ENCODE data around the gene DENND1B. TPM values are rescaled to one million over a fixed set of nuclear protein-coding genes. Genes with fewer than 3 reads are reported as not detected.

DENND1B gene
- polyA plus RNA-seq, 1 donor (not counting 4 experiments of a cell fraction or from before 2014, with no cell fraction given): 7.6 TPM

GRCh38 chr1:197737916-197738315 is 37.4 kb downstream of the DENND1B start:
- peaks cover 2% of the 10 kb centered on the region for H3K9me3 ChIP-seq (ENCODE audit: control insufficient read depth, low read depth, low read length)
- H3K9ac ChIP-seq (ENCODE audit: control insufficient read depth, extremely low read depth, insufficient read depth, low read length): no peak overlapping the region
- H2AFZ ChIP-seq (ENCODE audit: control insufficient read depth, low read length): no peak overlapping the region
- H3K4me2 ChIP-seq (ENCODE audit: control insufficient read depth, extremely low read depth, insufficient read depth, low read depth, low read length): no peak overlapping the region
- H4K20me1 ChIP-seq (ENCODE audit: control insufficient read depth, extremely low read depth, insufficient read depth, low read length): no peaks in the 10 kb centered on the region
- TF ChIP-seq EZH2 (IDR thresholded peaks at IDR 0.05; ENCODE audit: low read length): no peak
- TF ChIP-seq, protein P1, sequence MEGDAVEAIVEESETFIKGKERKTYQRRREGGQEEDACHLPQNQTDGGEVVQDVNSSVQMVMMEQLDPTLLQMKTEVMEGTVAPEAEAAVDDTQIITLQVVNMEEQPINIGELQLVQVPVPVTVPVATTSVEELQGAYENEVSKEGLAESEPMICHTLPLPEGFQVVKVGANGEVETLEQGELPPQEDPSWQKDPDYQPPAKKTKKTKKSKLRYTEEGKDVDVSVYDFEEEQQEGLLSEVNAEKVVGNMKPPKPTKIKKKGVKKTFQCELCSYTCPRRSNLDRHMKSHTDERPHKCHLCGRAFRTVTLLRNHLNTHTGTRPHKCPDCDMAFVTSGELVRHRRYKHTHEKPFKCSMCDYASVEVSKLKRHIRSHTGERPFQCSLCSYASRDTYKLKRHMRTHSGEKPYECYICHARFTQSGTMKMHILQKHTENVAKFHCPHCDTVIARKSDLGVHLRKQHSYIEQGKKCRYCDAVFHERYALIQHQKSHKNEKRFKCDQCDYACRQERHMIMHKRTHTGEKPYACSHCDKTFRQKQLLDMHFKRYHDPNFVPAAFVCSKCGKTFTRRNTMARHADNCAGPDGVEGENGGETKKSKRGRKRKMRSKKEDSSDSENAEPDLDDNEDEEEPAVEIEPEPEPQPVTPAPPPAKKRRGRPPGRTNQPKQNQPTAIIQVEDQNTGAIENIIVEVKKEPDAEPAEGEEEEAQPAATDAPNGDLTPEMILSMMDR (optimal IDR thresholded peaks at IDR 0.05 in 1 of 3, IDR thresholded peaks at IDR 0.05 in 1 of 3, conservative IDR thresholded peaks at IDR 0.05 in 1 of 3; ENCODE audit: extremely low read depth in 1 of 3, insufficient read depth in 2 of 3, low read length in 3 of 3): no peak
- peaks cover 0 to 4% of the 10 kb centered on the region in 2 experiments for H3K36me3 ChIP-seq (ENCODE audit: control insufficient read depth in 2 of 2, extremely low read depth in 1 of 2, insufficient read depth in 2 of 2, low read length in 2 of 2)
- FAIRE-seq: no peak
- no peaks in the 10 kb centered on the region for H3K27me3 ChIP-seq (ENCODE audit: control insufficient read depth, extremely low read depth, insufficient read depth, low read length)
- no peak for DNase-seq (ENCODE audit: low read depth, low spot score)
- H3K9me1 ChIP-seq (ENCODE audit: control insufficient read depth, extremely low read depth, insufficient read depth, low read length): no peaks in the 10 kb centered on the region
- H3K79me2 ChIP-seq (ENCODE audit: control insufficient read depth, insufficient read depth, low read length): peaks cover 24% of the 10 kb centered on the region
- H3K4me1 ChIP-seq (ENCODE audit: control insufficient read depth, extremely low read depth, insufficient read depth, low read length): peaks cover 12% of the 10 kb centered on the region
- H3K4me3 ChIP-seq (ENCODE audit: control insufficient read depth in 2 of 3, extremely low read depth in 1 of 3, insufficient read depth in 2 of 3, low read depth in 1 of 3, low read length in 3 of 3): no peak overlapping the region
- H3K27ac ChIP-seq (ENCODE audit: control insufficient read depth, insufficient read depth, low read length): no peak overlapping the region
- dilution Hi-C loops (cut with MboI; ENCODE audit: extremely low pct_ligation_motif_present, low sequenced_read_pairs): no loop called here

DNA sequence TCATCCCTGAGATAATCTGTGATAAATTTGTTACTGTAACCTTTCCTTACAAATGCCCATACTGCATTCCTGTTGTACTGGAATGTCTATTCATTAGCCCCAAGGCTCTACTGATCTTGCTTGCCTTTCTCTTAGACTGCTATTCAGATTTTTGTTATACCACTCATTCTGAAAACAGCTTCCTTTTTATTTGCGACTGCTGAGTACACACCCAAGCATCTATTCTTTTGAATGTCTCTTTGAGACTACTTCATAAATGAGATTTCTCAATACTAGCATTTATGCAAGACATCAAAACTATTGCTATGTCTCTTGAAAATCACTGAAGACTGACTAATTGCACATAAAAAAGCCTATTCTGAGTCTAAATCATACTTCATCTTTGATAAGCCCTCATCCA is 38.6 kb downstream of the DENND1B start:
- no peaks in the 10 kb centered on the region for H4K20me1 ChIP-seq (ENCODE audit: control insufficient read depth, extremely low read depth, insufficient read depth, low read length)
- H3K36me3 ChIP-seq (ENCODE audit: control insufficient read depth in 2 of 2, extremely low read depth in 1 of 2, insufficient read depth in 2 of 2, low read length in 2 of 2): peaks cover 0 to 4% of the 10 kb centered on the region in 2 experiments
- peak; percentile 74 for FAIRE-seq
- peak overlapping the region; percentile 33 for H3K27ac ChIP-seq (ENCODE audit: control insufficient read depth, insufficient read depth, low read length)
- TF ChIP-seq EZH2 (IDR thresholded peaks at IDR 0.05; ENCODE audit: low read length): no peak
- TF ChIP-seq, protein P1 (optimal IDR thresholded peaks at IDR 0.05 in 1 of 3, IDR thresholded peaks at IDR 0.05 in 1 of 3, conservative IDR thresholded peaks at IDR 0.05 in 1 of 3; ENCODE audit: extremely low read depth in 1 of 3, insufficient read depth in 2 of 3, low read length in 3 of 3): no peak
- peak overlapping the region; percentile 5 for H3K4me2 ChIP-seq (ENCODE audit: control insufficient read depth, extremely low read depth, insufficient read depth, low read depth, low read length)
- H3K4me3 ChIP-seq (ENCODE audit: control insufficient read depth in 2 of 3, extremely low read depth in 1 of 3, insufficient read depth in 2 of 3, low read depth in 1 of 3, low read length in 3 of 3): no peak overlapping the region
- H3K4me1 ChIP-seq (ENCODE audit: control insufficient read depth, extremely low read depth, insufficient read depth, low read length): peaks cover 12% of the 10 kb centered on the region
- H3K9me1 ChIP-seq (ENCODE audit: control insufficient read depth, extremely low read depth, insufficient read depth, low read length): no peaks in the 10 kb centered on the region
- no peak overlapping the region for H2AFZ ChIP-seq (ENCODE audit: control insufficient read depth, low read length)
- dilution Hi-C loops (cut with MboI; ENCODE audit: extremely low pct_ligation_motif_present, low sequenced_read_pairs): no loop called here
- peak; percentile 64 for DNase-seq (ENCODE audit: low read depth, low spot score)
- H3K9ac ChIP-seq (ENCODE audit: control insufficient read depth, extremely low read depth, insufficient read depth, low read length): no peak overlapping the region
- H3K79me2 ChIP-seq (ENCODE audit: control insufficient read depth, insufficient read depth, low read length): peaks cover 26% of the 10 kb centered on the region
- peaks cover 2% of the 10 kb centered on the region for H3K9me3 ChIP-seq (ENCODE audit: control insufficient read depth, low read depth, low read length)
- H3K27me3 ChIP-seq (ENCODE audit: control insufficient read depth, extremely low read depth, insufficient read depth, low read length): no peaks in the 10 kb centered on the region
